Measurements from ENCODE around the gene KCNK17. TPM values are rescaled to one million over a fixed set of nuclear protein-coding genes. Genes with fewer than 3 reads are reported as not detected.
"Not testable (repeated sequence)": the region's sequence is repeated elsewhere in the genome, so short reads cannot be mapped to it uniquely, and the experiment has no call there.

Gene KCNK17
- total and polyA plus RNA-seq, 9 of the 15 experiments (the other 6 are each of a cell fraction or from before 2014, with no cell fraction given) = not detected

DNA sequence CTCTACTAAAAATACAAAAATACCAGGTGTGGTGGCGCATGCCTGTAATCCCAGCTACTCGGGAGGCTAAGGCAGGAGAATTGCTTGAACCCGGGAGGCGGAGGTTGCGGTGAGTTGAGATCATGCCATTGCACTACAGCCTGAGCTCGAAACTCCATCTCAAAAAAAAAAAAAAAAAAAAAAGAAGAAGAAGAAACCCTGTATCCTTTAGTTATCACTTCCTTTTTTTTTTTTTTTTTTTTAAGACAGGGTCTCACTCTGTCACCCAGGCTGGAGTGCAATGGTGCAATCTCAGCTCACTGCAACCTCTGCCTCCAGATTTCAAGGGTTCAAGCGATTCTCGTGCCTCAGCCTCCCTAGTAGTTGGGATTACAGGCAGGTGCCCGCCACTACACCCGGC lies 27.6 kb downstream of the KCNK17 start:
- H3K27ac ChIP-seq (ENCODE audit: extremely low read depth, low read depth, low read length); H3K4me3 ChIP-seq; H3K36me3 ChIP-seq (ENCODE audit: control insufficient read depth, insufficient read depth, low read length); H3K9me3 ChIP-seq (replicated peaks; ENCODE audit: control insufficient read depth, insufficient read depth, low read depth, low read length); ATAC-seq; POLR2A ChIA-PET; H3K4me2 ChIP-seq (ENCODE audit: insufficient read depth, low read length); H2AFZ ChIP-seq (ENCODE audit: low read depth, low read length); H3K4me1 ChIP-seq (replicated peaks in 1 of 2; ENCODE audit: control insufficient read depth in 2 of 2, insufficient read depth in 2 of 2, low read length in 2 of 2); H3K9ac ChIP-seq (ENCODE audit: insufficient read depth in 1 of 2, low read depth in 2 of 2, low read length in 2 of 2); in situ Hi-C loops (cut with MboI); H3K9me1 ChIP-seq (ENCODE audit: control insufficient read depth, insufficient read depth, low read length); DNase-seq (ENCODE audit: extremely low read depth in 1 of 4, low spot score in 3 of 4); intact Hi-C loops (cut with micrococcal nuclease); CTCF ChIA-PET (ENCODE audit: low intra/inter-chr PET ratio); BruUV-seq (replicated peaks); H4K20me1 ChIP-seq (replicated peaks; ENCODE audit: control insufficient read depth, insufficient read depth, low read length); H3K79me2 ChIP-seq (ENCODE audit: control insufficient read depth, insufficient read depth, low read length); FAIRE-seq: not testable (repeated sequence)
- WGBS (ENCODE audit: insufficient coverage, low coverage, missing lambda C conversion rate) = 10% methylated on average over 10 of the region's 10 CpGs
- peaks cover 58 to 64% of the 10 kb centered on the region in 2 experiments for H3K27me3 ChIP-seq (ENCODE audit: control insufficient read depth in 2 of 2, insufficient read depth in 2 of 2, low read length in 2 of 2)

- no peak overlapping the region for H2AFZ ChIP-seq (ENCODE audit: low read depth, low read length)
- H4K20me1 ChIP-seq (replicated peaks; ENCODE audit: control insufficient read depth, insufficient read depth, low read length) = no peaks in the 10 kb centered on the region; the same call in 1 of the 2 replicates
- H3K79me2 ChIP-seq (ENCODE audit: control insufficient read depth, insufficient read depth, low read length) = no peaks in the 10 kb centered on the region
- peaks cover 48 to 80% of the 10 kb centered on the region in 2 experiments for H3K27me3 ChIP-seq (ENCODE audit: control insufficient read depth in 2 of 2, insufficient read depth in 2 of 2, low read length in 2 of 2)
- FAIRE-seq (no peak), ATAC-seq (no peak), DNase-seq (ENCODE audit: extremely low read depth in 1 of 4, low spot score in 3 of 4) (no peak)
- no peak overlapping the region for H3K9ac ChIP-seq (ENCODE audit: insufficient read depth in 1 of 2, low read depth in 2 of 2, low read length in 2 of 2)
- no peak overlapping the region for H3K4me3 ChIP-seq
- TF ChIP-seq SRSF1 (IDR thresholded peaks at IDR 0.05; ENCODE audit: low read depth, low read length) = no peak
- TF ChIP-seq, protein P1, sequence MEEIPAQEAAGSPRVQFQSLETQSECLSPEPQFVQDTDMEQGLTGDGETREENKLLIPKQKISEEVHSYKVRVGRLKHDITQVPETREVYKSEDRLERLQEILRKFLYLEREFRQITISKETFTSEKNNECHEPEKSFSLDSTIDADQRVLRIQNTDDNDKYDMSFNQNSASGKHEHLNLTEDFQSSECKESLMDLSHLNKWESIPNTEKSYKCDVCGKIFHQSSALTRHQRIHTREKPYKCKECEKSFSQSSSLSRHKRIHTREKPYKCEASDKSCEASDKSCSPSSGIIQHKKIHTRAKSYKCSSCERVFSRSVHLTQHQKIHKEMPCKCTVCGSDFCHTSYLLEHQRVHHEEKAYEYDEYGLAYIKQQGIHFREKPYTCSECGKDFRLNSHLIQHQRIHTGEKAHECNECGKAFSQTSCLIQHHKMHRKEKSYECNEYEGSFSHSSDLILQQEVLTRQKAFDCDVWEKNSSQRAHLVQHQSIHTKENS (CRISPR knock-in tag; IDR thresholded peaks at IDR 0.05) = no peak
- no peak for TF ChIP-seq ZFP91 (CRISPR knock-in tag; IDR thresholded peaks at IDR 0.05)
- TF ChIP-seq ZNF316 (IDR thresholded peaks at IDR 0.05) = 0 out of 2 replicates have a peak, but pooled peaks have one; percentile 20
- no peak overlapping the region for H3K4me2 ChIP-seq (ENCODE audit: insufficient read depth, low read length)
- WGBS (ENCODE audit: insufficient coverage, low coverage, missing lambda C conversion rate) = 0% methylated on average over 2 of the region's 2 CpGs
- peaks cover 0 to 5% of the 10 kb centered on the region in 2 experiments; a peak in 1 of 5 replicates for H3K4me1 ChIP-seq (replicated peaks in 1 of 2; ENCODE audit: control insufficient read depth in 2 of 2, insufficient read depth in 2 of 2, low read length in 2 of 2)
- ChIA-PET POLR2A (interaction anchor here (0.8 kb wide), 1 partner anchor 86 kb away, joined by 3 read pairs; no protein-coding TSS in a partner anchor), CTCF (ENCODE audit: low intra/inter-chr PET ratio) (no interaction called here)
- no peak overlapping the region for H3K27ac ChIP-seq (ENCODE audit: extremely low read depth, low read depth, low read length)
- H3K9me1 ChIP-seq (ENCODE audit: control insufficient read depth, insufficient read depth, low read length) = no peaks in the 10 kb centered on the region
- in situ Hi-C loops (cut with MboI) = no loop called here
- intact Hi-C loops (cut with micrococcal nuclease) = no loop called here
- H3K9me3 ChIP-seq (replicated peaks; ENCODE audit: control insufficient read depth, insufficient read depth, low read depth, low read length) = no peaks in the 10 kb centered on the region
- H3K36me3 ChIP-seq (ENCODE audit: control insufficient read depth, insufficient read depth, low read length) = no peaks in the 10 kb centered on the region
- no TSS peak for BruUV-seq (replicated peaks)
Measured at GRCh38 chr6:39282774-39283173, 31.4 kb downstream of the KCNK17 start.

Data from K562 (cell line).